Measurements from ENCODE around the gene PCP2.

PCP2 gene

DNA sequence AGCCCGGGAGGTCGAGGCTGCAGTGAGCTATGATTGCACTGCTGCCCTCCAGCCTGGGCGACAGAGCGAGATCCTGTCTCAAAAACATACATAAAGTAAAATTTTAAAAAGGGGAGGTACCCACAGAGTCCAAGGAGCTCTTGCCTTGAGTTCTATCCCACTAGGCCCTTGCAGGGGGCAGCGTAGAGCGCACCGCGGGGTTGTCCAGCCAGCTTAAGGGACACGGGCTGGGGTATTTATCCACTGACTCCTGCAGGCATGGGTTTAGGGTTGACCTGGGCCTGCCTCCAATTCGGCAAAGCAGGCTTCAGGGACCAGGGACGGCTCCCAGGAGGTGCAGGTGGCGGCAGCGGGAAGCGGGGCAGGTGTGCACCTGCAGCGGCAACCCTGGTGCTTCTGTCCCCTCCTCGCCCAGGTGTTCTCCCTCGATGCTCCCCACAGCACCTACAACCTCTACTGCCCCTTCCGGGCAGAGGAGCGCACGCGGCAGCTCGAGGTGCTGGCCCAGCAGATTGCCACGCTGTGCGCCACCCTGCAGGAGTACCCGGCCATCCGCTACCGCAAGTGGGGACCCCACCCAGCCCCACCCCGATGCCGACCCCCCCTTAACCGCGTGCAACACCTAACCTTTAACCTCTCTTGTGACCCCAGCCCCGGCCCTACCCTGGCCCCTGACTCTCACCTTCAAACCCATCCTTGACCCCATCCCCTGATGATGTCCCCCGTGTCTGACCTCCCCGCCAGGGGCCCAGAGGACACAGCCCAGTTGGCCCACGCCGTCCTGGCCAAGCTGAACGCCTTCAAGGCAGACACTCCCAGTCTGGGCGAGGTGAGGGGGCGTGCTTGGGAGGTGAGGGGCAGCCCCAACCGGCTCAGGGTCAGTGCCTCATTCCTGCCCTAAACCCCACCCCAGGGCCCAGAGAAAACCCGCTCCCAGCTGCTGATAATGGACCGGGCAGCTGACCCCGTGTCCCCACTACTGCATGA, 8.1 kb upstream of the PCP2 start:
- H3K36me3 ChIP-seq, result peaks cover 10 to 79% (median 48%) of the 10 kb centered on the region in 11 experiments; a peak in 18 of 22 replicates
- no peak overlapping the region for H3K4me2 ChIP-seq
- no peak for TF ChIP-seq Cebpa-rat (IDR thresholded peaks at IDR 0.05)
- H4K20me1 ChIP-seq, result peaks cover 0 to 39% (median 6%) of the 10 kb centered on the region in 11 experiments; a peak in 12 of 22 replicates
- H3K27ac ChIP-seq, result no peak overlapping the region
- H3K4me3 ChIP-seq, result no peak overlapping the region
- peaks cover 0 to 14% (median 0%) of the 10 kb centered on the region in 11 experiments; a peak in 3 of 22 replicates for H3K9me3 ChIP-seq (replicated peaks in 1 of 11)
- no peaks in the 10 kb centered on the region for H3K27me3 ChIP-seq
- peaks cover 16 to 57% (median 40%) of the 10 kb centered on the region in 10 experiments for H3K4me1 ChIP-seq
- no peak overlapping the region for H3K9ac ChIP-seq

GRCh38 chr19:7640803-7641202, 7.3 kb upstream of the PCP2 start:
- Histone ChIP-seq H3K27me3 (no peaks in the 10 kb centered on the region), H3K9me3 (replicated peaks in 1 of 11) (peaks cover 0 to 14% (median 0%) of the 10 kb centered on the region in 11 experiments; a peak in 3 of 22 replicates), H3K4me2 (no peak overlapping the region), H3K4me3 (no peak overlapping the region), H3K4me1 (peaks cover 23 to 57% (median 42%) of the 10 kb centered on the region in 10 experiments), H3K9ac (no peak overlapping the region), H3K36me3 (peaks cover 10 to 71% (median 40%) of the 10 kb centered on the region in 11 experiments; a peak in 18 of 22 replicates), H4K20me1 (peaks cover 0 to 31% (median 6%) of the 10 kb centered on the region in 11 experiments; a peak in 12 of 22 replicates), H3K27ac (no peak overlapping the region)
- no peak for TF ChIP-seq Cebpa-rat (IDR thresholded peaks at IDR 0.05)

DNA sequence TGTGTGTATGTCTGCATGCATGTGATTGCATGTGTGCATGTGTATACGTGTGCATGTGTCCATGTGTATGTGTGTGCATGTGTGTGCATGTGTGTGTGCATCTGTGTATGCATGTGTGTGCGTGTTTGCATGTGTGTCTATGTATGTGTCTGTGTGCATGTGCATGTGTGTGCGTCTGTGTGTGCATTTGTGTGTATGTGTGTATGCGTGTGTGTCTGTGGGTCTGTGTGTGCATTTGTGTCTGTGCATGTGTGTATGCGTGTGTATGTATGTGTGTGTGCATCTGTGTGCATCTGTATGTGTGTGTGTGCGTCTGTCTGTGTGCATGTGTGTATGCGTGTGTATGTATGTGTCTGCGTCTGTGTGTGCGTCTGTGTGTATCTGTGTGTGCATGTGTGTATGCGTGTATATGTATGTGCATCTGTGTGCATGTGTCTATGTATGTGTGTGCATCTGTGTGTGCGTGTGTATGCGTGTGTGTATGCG, 6.4 kb upstream of the PCP2 start:
- Histone ChIP-seq H3K4me2 (no peak overlapping the region), H3K27ac (no peak overlapping the region), H3K4me1 (peaks cover 28 to 57% (median 43%) of the 10 kb centered on the region in 10 experiments), H3K4me3 (no peak overlapping the region), H3K9me3 (replicated peaks in 1 of 11) (peaks cover 0 to 14% (median 0%) of the 10 kb centered on the region in 11 experiments; a peak in 3 of 22 replicates), H4K20me1 (peaks cover 0 to 31% (median 6%) of the 10 kb centered on the region in 11 experiments; a peak in 12 of 22 replicates), H3K9ac (no peak overlapping the region), H3K36me3 (peaks cover 9 to 62% (median 33%) of the 10 kb centered on the region in 11 experiments; a peak in 18 of 22 replicates), H3K27me3 (no peaks in the 10 kb centered on the region)
- no peak for TF ChIP-seq Cebpa-rat (IDR thresholded peaks at IDR 0.05)

GRCh38 chr19:7638802-7639465, 5.4 kb upstream of the PCP2 start:
- H4K20me1 ChIP-seq, result peaks cover 0 to 31% (median 6%) of the 10 kb centered on the region in 11 experiments; a peak in 12 of 22 replicates
- H3K27ac ChIP-seq, result no peak overlapping the region
- TF ChIP-seq Cebpa-rat (IDR thresholded peaks at IDR 0.05), result no peak
- peaks cover 31 to 51% (median 43%) of the 10 kb centered on the region in 10 experiments for H3K4me1 ChIP-seq
- H3K4me3 ChIP-seq, result peak overlapping the region in 1 of 10 experiments; percentile 83; a peak in 1 of 20 replicates
- no peaks in the 10 kb centered on the region for H3K27me3 ChIP-seq
- peak overlapping the region in 7 of 11 experiments; percentile 84 to 98 (median 93); a peak in 8 of 22 replicates for H3K4me2 ChIP-seq
- peaks cover 0 to 7% (median 0%) of the 10 kb centered on the region in 11 experiments; a peak in 3 of 22 replicates for H3K9me3 ChIP-seq (replicated peaks in 1 of 11)
- H3K9ac ChIP-seq, result peak overlapping the region in 2 of 11 experiments; percentile 11 to 94; a peak in 1 of 22 replicates
- peaks cover 0 to 52% (median 25%) of the 10 kb centered on the region in 11 experiments; a peak in 15 of 22 replicates for H3K36me3 ChIP-seq

DNA sequence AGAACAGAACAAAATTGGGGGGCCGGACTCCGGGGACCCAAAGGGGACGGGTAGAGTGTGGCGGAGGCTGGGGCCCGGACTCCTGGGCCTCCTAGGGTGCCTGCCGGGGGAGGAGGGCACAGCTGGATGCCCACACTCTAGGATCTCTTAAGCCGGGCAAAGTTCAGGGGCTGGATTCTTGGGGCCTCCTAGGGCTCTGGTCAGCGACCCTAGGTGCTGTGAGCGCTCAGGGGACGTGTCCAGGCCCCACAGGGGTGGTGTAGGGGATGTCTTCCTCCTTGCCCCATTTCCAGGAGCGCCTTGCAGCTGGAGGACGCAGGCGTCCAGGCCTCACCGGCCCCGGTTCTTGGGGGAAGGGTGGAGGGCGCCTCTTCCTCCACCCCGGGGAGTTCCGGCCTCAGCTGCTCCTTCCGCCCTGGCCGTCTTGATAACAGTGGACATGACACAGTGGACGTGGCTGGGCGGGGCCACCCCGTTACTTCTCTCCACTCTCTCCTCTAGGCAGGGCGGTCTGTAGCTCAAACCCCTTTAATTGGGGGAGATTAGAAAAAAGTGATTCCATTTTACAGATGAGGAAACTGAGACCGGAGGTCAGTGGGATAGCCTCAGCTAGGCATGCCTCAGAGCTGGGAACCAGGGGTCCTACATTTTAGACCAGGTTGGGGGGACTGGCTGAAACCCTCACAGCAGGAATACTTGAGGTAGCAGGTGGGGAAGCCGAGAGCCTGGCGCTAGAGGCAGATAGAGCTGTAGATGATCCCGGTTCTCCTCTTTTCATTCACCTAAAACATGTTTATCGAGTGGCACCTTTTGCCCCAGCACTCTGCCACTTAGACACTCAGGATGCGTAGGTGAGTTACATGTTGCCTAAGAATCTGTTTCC, 4.1 kb upstream of the PCP2 start:
- peaks cover 0 to 31% (median 6%) of the 10 kb centered on the region in 11 experiments; a peak in 12 of 22 replicates for H4K20me1 ChIP-seq
- peak overlapping the region; percentile 71 to 97 (median 80) for H3K4me3 ChIP-seq
- H3K4me1 ChIP-seq, result peaks cover 31 to 54% (median 44%) of the 10 kb centered on the region in 10 experiments
- TF ChIP-seq Cebpa-rat (IDR thresholded peaks at IDR 0.05), result no peak
- H3K36me3 ChIP-seq, result peaks cover 0 to 46% (median 23%) of the 10 kb centered on the region in 11 experiments; a peak in 16 of 22 replicates
- no peaks in the 10 kb centered on the region for H3K9me3 ChIP-seq (replicated peaks in 1 of 11)
- H3K27me3 ChIP-seq, result no peaks in the 10 kb centered on the region
- H3K9ac ChIP-seq, result peak overlapping the region; percentile 83 to 94 (median 90)
- peak overlapping the region; percentile 75 to 91 (median 88) for H3K27ac ChIP-seq
- peak overlapping the region; percentile 81 to 98 (median 90) for H3K4me2 ChIP-seq

- peaks cover 31 to 56% (median 44%) of the 10 kb centered on the region in 10 experiments for H3K4me1 ChIP-seq
- no peak for TF ChIP-seq Cebpa-rat (IDR thresholded peaks at IDR 0.05)
- peak within 1 kb of the TSS; percentile 83 to 94 (median 90) for H3K9ac ChIP-seq
- H3K4me2 ChIP-seq, result peak within 1 kb of the TSS; percentile 81 to 98 (median 90)
- H3K27ac ChIP-seq, result peak within 1 kb of the TSS; percentile 75 to 91 (median 88)
- peaks cover 0 to 36% (median 11%) of the 10 kb centered on the region in 11 experiments; a peak in 11 of 22 replicates for H4K20me1 ChIP-seq
- H3K4me3 ChIP-seq, result peak within 1 kb of the TSS; percentile 71 to 97 (median 80)
- H3K9me3 ChIP-seq (replicated peaks in 1 of 11), result no peaks in the 10 kb centered on the region
- H3K36me3 ChIP-seq, result peaks cover 8 to 46% (median 24%) of the 10 kb centered on the region in 11 experiments; a peak in 20 of 22 replicates
- H3K27me3 ChIP-seq, result no peaks in the 10 kb centered on the region
Measured at GRCh38 chr19:7636691-7637373, 3.3 kb upstream of the PCP2 start, which contains the start of gene STXBP2. Gene STXBP2, plus strand, starts transcription at chr19:7637110. Its CDS starts 40 bp downstream, at chr19:7637150.

GRCh38 chr19:7636317-7636690, 2.8 kb upstream of the PCP2 start:
- Histone ChIP-seq H4K20me1 (peaks cover 0 to 33% (median 11%) of the 10 kb centered on the region in 11 experiments; a peak in 11 of 22 replicates), H3K4me2 (peak overlapping the region; percentile 81 to 96 (median 85)), H3K27ac (peak overlapping the region in 10 of 11 experiments; percentile 78 to 91 (median 88); a peak in 19 of 22 replicates), H3K9me3 (replicated peaks in 1 of 11) (no peaks in the 10 kb centered on the region), H3K36me3 (peaks cover 11 to 46% (median 25%) of the 10 kb centered on the region in 11 experiments; a peak in 20 of 22 replicates), H3K4me1 (peaks cover 31 to 61% (median 46%) of the 10 kb centered on the region in 10 experiments), H3K4me3 (peak overlapping the region; percentile 71 to 97 (median 80)), H3K9ac (peak overlapping the region; percentile 83 to 94 (median 90); a peak in 17 of 22 replicates), H3K27me3 (no peaks in the 10 kb centered on the region)
- no peak for TF ChIP-seq Cebpa-rat (IDR thresholded peaks at IDR 0.05)

All from BLaER1 treated with 17β-estradiol and CSF1 and Interleukin-3, amounts not matched to agents 10 nM and 100 nM (cell line).